ENCODE results near the gene MYMK. TPM values are rescaled to one million over a fixed set of nuclear protein-coding genes. Genes with fewer than 3 reads are reported as not detected.
A peak's percentile ranks its signal among the peaks of the same experiment; 100 is the strongest.

MYMK gene
- total and polyA plus RNA-seq, 2 of the 13 experiments (the other 11 are each of a cell fraction or from before 2014, with no cell fraction given), result not detected

DNA sequence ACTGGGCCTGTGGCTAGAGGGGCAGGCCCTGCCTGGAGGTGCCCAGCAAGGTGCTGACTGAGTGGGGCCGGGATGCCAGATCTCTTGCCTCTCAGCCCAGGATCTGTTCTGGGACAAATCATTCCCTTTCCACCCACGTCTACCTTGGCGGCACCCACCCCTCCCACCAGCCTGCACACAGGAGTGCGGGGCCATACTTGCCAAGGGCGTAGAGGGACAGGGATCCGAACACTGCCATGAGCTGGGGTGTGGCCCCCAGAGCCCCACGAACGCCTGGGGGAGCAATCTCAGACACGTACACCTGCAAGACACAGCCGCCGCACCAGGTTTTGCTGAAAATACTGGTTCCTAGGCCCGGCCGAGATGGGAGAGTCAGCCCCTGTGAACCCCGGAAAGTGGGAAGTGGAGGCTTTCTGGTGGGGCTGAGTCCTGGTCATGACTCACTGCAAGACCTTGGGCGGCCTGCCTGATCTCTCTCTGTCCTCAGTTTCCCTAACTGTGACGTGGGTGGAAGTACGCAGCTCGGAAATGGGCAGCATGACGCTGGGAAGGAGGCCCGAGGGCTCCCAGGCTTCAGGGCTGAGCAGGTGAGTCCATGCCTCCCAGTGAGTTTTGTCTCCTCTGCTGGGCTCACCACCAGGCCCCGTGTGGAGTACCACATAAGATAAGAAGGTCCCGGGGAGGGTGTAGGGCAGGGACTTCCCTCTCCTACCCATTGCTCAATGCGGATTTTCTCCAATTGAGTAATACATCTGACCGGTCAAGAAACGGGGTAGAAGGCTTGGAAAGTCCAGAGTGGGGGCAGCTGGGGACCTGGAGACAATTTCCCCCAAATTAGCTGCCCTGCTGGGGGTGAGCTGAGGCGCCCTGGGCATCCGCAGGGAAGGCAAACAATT lies 48.5 kb downstream of the MYMK start:
- 0 out of 2 replicates have a peak, but pooled peaks cover 2% of the 10 kb centered on the region for H4K20me1 ChIP-seq (ENCODE audit: insufficient read depth, low read length)
- H3K27me3 ChIP-seq (ENCODE audit: control insufficient read depth in 1 of 2, insufficient read depth in 2 of 2, low read length in 2 of 2), result peaks cover 0 to 13% of the 10 kb centered on the region in 2 experiments
- H3K4me3 ChIP-seq (replicated peaks in 1 of 3; ENCODE audit: insufficient read depth in 1 of 3, low read depth in 2 of 3, low read length in 3 of 3), result no peak overlapping the region
- CTCF ChIA-PET (ENCODE audit: low intra/inter-chr PET ratio, low total read pairs), result no interaction called here
- POLR2A ChIA-PET, result interaction anchor here (3.9 kb wide), 1 partner anchor 17 kb away, joined by 50 read pairs; the partner anchor contains the start of gene CACFD1
- no peak for DNase-seq (ENCODE audit: low spot score)
- no peak overlapping the region for H3K9ac ChIP-seq (ENCODE audit: insufficient read depth, low read depth, low read length)
- in situ Hi-C loops (cut with HindIII; ENCODE audit: extremely low pct_ligation_motif_present, low pct_unique_long_range_greater_than_20kb) (no loop called here), intact Hi-C loops (cut with micrococcal nuclease; ENCODE audit: unreplicated experiment) (no loop called here)
- no peak for ATAC-seq
- H3K79me2 ChIP-seq (ENCODE audit: insufficient read depth, low read length), result no peaks in the 10 kb centered on the region
- H3K4me2 ChIP-seq (ENCODE audit: low read depth, low read length), result no peak overlapping the region
- peaks cover 23% of the 10 kb centered on the region for H3K4me1 ChIP-seq (ENCODE audit: insufficient read depth, low read length)
- BruUV-seq (replicated peaks), result no TSS peak
- H3K27ac ChIP-seq (ENCODE audit: extremely low read length, insufficient read depth, low read length), result no peak overlapping the region
- 90% methylated on average over 21 of the region's 27 CpGs for WGBS (ENCODE audit: low lambda C conversion rate)
- no peaks in the 10 kb centered on the region for H3K9me3 ChIP-seq (ENCODE audit: low read length)
- no peak for TF ChIP-seq AHR (CRISPR knock-in tag; IDR thresholded peaks at IDR 0.05)
- TF ChIP-seq ZNF446 (CRISPR knock-in tag; IDR thresholded peaks at IDR 0.05), result no peak
- no peak for TF ChIP-seq POLR2AphosphoS5 (IDR thresholded peaks at IDR 0.05; ENCODE audit: low read depth, low read length)
- H2AFZ ChIP-seq (ENCODE audit: low read length), result no peak overlapping the region
- FAIRE-seq, result no peak
- 0 out of 5 replicates have a peak, but pooled peaks cover 0 to 3% of the 10 kb centered on the region in 2 experiments for H3K36me3 ChIP-seq (replicated peaks in 1 of 2; ENCODE audit: control insufficient read depth in 1 of 2, insufficient read depth in 2 of 2, low read length in 2 of 2)

DNA sequence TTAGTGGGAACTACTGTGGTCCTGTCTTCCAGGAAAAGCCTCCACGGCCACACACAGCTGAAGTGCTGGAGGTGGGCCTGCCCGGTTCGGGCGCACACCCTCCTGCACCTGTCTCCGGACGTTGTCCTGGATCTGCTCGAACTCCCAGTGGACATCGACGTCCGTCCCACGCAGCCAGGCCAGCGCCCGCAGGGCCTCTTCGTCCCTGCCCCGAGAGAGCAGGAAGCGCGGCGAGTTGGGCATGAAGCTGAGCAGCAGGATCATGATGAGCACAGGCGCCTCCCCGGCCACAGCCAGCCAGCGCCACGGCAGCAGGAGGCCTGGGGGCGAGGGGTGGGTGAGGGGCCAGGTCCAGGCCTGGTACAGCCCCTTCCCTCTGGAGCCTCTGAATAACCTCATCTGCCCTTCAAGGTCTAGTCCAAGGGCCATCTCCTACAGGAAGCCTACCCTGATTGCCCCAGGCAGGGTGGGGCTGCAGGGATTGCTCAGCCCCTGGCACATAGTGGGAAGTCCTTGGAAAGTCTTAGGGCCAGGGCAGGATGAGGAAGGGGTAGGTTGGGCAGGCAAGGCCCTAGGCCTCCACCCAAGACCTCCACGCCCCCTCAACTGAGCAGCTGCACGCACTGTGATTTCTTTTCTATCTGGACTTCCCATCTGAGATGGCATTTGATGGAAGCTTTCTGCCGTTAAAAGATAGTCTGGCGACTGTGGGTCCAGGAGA lies 49.3 kb downstream of the MYMK start:
- H4K20me1 ChIP-seq (ENCODE audit: insufficient read depth, low read length), result 0 out of 2 replicates have a peak, but pooled peaks cover 2% of the 10 kb centered on the region
- FAIRE-seq (no peak), DNase-seq (ENCODE audit: low spot score) (no peak), ATAC-seq (no peak)
- TSS peak; percentile 24 for BruUV-seq (replicated peaks)
- in situ Hi-C loops (cut with HindIII; ENCODE audit: extremely low pct_ligation_motif_present, low pct_unique_long_range_greater_than_20kb), result no loop called here
- H3K4me2 ChIP-seq (ENCODE audit: low read depth, low read length), result no peak overlapping the region
- H3K79me2 ChIP-seq (ENCODE audit: insufficient read depth, low read length), result no peaks in the 10 kb centered on the region
- CTCF ChIA-PET (ENCODE audit: low intra/inter-chr PET ratio, low total read pairs), result no interaction called here
- intact Hi-C loops (cut with micrococcal nuclease; ENCODE audit: unreplicated experiment), result no loop called here
- WGBS (ENCODE audit: low lambda C conversion rate), result 96% methylated on average over 22 of the region's 27 CpGs
- no peak overlapping the region for H3K27ac ChIP-seq (ENCODE audit: extremely low read length, insufficient read depth, low read length)
- peaks cover 28% of the 10 kb centered on the region for H3K4me1 ChIP-seq (ENCODE audit: insufficient read depth, low read length)
- H3K9me3 ChIP-seq (ENCODE audit: low read length), result no peaks in the 10 kb centered on the region
- H3K4me3 ChIP-seq (replicated peaks in 1 of 3; ENCODE audit: insufficient read depth in 1 of 3, low read depth in 2 of 3, low read length in 3 of 3), result no peak overlapping the region
- no peak overlapping the region for H2AFZ ChIP-seq (ENCODE audit: low read length)
- H3K36me3 ChIP-seq (replicated peaks in 1 of 2; ENCODE audit: control insufficient read depth in 1 of 2, insufficient read depth in 2 of 2, low read length in 2 of 2), result 0 out of 5 replicates have a peak, but pooled peaks cover 0 to 3% of the 10 kb centered on the region in 2 experiments
- H3K9ac ChIP-seq (ENCODE audit: insufficient read depth, low read depth, low read length), result no peak overlapping the region
- H3K27me3 ChIP-seq (ENCODE audit: control insufficient read depth in 1 of 2, insufficient read depth in 2 of 2, low read length in 2 of 2), result peaks cover 0 to 10% of the 10 kb centered on the region in 2 experiments; a peak in 3 of 5 replicates
- POLR2A ChIA-PET, result no interaction called here
- TF ChIP-seq NR2F1 (CRISPR knock-in tag; IDR thresholded peaks at IDR 0.05) (no peak), KLF12 (CRISPR knock-in tag; IDR thresholded peaks at IDR 0.05; ENCODE audit: borderline replicate concordance) (no peak), HNRNPUL1 (IDR thresholded peaks at IDR 0.05; ENCODE audit: low read depth, low read length) (no peak), SETDB1 (CRISPR knock-in tag; IDR thresholded peaks at IDR 0.05; ENCODE audit: borderline replicate concordance) (no peak), ETV6 (CRISPR knock-in tag; conservative IDR thresholded peaks at IDR 0.05) (no peak), ZNF354B (CRISPR knock-in tag; IDR thresholded peaks at IDR 0.05) (no peak), SMARCC2 (IDR thresholded peaks at IDR 0.05) (no peak), HMG20B (CRISPR knock-in tag; conservative IDR thresholded peaks at IDR 0.05) (no peak), AKAP8 (CRISPR knock-in tag; IDR thresholded peaks at IDR 0.05) (no peak), CREM (IDR thresholded peaks at IDR 0.05) (no peak), CREM (CRISPR knock-in tag; IDR thresholded peaks at IDR 0.05) (no peak), SOX6 (IDR thresholded peaks at IDR 0.05) (no peak), SOX6 (CRISPR knock-in tag; IDR thresholded peaks at IDR 0.05) (no peak), STAG1 (CRISPR knock-in tag; IDR thresholded peaks at IDR 0.05) (no peak), SAFB2 (CRISPR knock-in tag; IDR thresholded peaks at IDR 0.05; ENCODE audit: borderline replicate concordance, low read depth) (no peak), CEBPB (IDR thresholded peaks at IDR 0.05; ENCODE audit: borderline replicate concordance, low read depth, low read length) (no peak)
